HCT116 (cell line): ENCODE measurements around the gene LRP1. TPM values are rescaled to one million over a fixed set of nuclear protein-coding genes. Genes with fewer than 3 reads are reported as not detected.

ENCODE experiments used
- ATAC-seq: fragments of 200-7000 bp; cut with Tn5 transposase; 2 replicates; pipeline ENCODE4 v1.9.1; 2020; ENCODE audit warnings: mild to moderate bottlenecking, moderate library complexity
- BruUV-seq: library from RNA; stranded (reverse); fragments of 400-500 nt; replicated peaks from 2 replicates; lab custom pipeline; 2021; lab: Mats Ljungman, UMichigan
- CTCF ChIA-PET: fragments of 300-600 bp; sonication (Branson Sonifier 250); formaldehyde crosslinking; loops from one replicate; lab custom pipeline; 2021; ENCODE audit warnings: antibody characterized with exemption; lab: Charles Lee
- POLR2A ChIA-PET: fragments of 300-600, 350-600 bp; sonication (Branson Sonifier 250); formaldehyde crosslinking; loops from one replicate; lab custom pipeline; 2021; ENCODE audit warnings: antibody characterized with exemption; lab: Charles Lee
- RAD21 ChIA-PET, 2 experiments: fragments of 300-600 bp; sonication (Branson Sonifier 250); formaldehyde crosslinking; loops; one replicate each; lab custom pipeline; 2023; ENCODE audit warnings: low total read pairs in 2 of 2; ENCODE audit not compliant: uncharacterized antibody in 2 of 2, unreplicated experiment in 2 of 2, low non-redundant PET in 1 of 2; lab: Charles Lee
- DNase-seq: peaks from one replicate; pipeline ENCODE4 v3.0.0-alpha.2; 2010; ENCODE audit warnings: low read depth, low spot score
- H2AFZ ChIP-seq: fragments of 200-600 bp; shearing (Covaris generic), sonication (generic); 2 replicates; pipeline ENCODE4 v1.6.1; 2017; ENCODE audit warnings: low read depth, mixed run types, mixed read lengths, antibody characterized with exemption, low read length; ENCODE audit not compliant: poor library complexity, severe bottlenecking
- H3K27ac ChIP-seq: 2 replicates; pipeline ENCODE4 v1.5.1; 2012; ENCODE audit warnings: low read depth, low read length
- H3K27me3 ChIP-seq: fragments of 200-600 bp; sonication (generic); 2 replicates; pipeline ENCODE4 v1.6.1; 2016; ENCODE audit warnings: mixed run types, low read length, mixed read lengths; ENCODE audit not compliant: insufficient read depth
- H3K36me3 ChIP-seq, 2 experiments: fragments of 200-500 bp in 1 of 2; fragments of 200-600 bp in 1 of 2; sonication (Bioruptor generic) in 1 of 2; sonication (generic) in 1 of 2; 2 replicates each; pipeline versions ENCODE4 v1.5.1 to v1.6.1; 2014 to 2016; ENCODE audit warnings: low read length in 2 of 2, inconsistent platforms in 1 of 2, mixed read lengths in 1 of 2, mixed run types in 1 of 2; ENCODE audit not compliant: insufficient read depth in 2 of 2, control insufficient read depth in 1 of 2
- H3K4me1 ChIP-seq, 2 experiments: fragments of 200-600 bp in 1 of 2; sonication (generic) in 1 of 2; 2 replicates each; pipeline versions ENCODE4 v1.5.1 to v1.6.1; 2012 to 2017; ENCODE audit warnings: low read length in 2 of 2, inconsistent platforms in 1 of 2, mild to moderate bottlenecking in 1 of 2, mixed read lengths in 1 of 2, mixed run types in 1 of 2, moderate library complexity in 1 of 2; ENCODE audit not compliant: insufficient read depth in 2 of 2, control insufficient read depth in 1 of 2
- H3K4me2 ChIP-seq: fragments of 200-600 bp; sonication (generic); 2 replicates; pipeline ENCODE4 v1.6.1; 2017; ENCODE audit warnings: mixed run types, low read length, mixed read lengths
- H3K4me3 ChIP-seq, 2 experiments: fragments of 200-600 bp in 1 of 2; sonication (generic) in 1 of 2; replicated peaks in 1 of 2; 2 replicates each; pipeline ENCODE4 v1.5.1; 2011 to 2016; ENCODE audit warnings: low read length in 2 of 2, control low read depth in 1 of 2, low read depth in 1 of 2, mild to moderate bottlenecking in 1 of 2, mixed read lengths in 1 of 2, mixed run types in 1 of 2
- H3K79me2 ChIP-seq: fragments of 200-600 bp; sonication (generic); 2 replicates; pipeline ENCODE4 v1.6.1; 2017; ENCODE audit warnings: mild to moderate bottlenecking, mixed run types, low read length, moderate library complexity, mixed read lengths; ENCODE audit not compliant: insufficient read depth
- H3K9ac ChIP-seq: fragments of 200-600 bp; sonication (generic); 2 replicates; pipeline ENCODE4 v1.6.1; 2016; ENCODE audit warnings: low read length, mixed read lengths
- H3K9me2 ChIP-seq: fragments of 200-600 bp; sonication (generic), shearing (Covaris generic); 2 replicates; pipeline ENCODE4 v1.6.1; 2017; ENCODE audit warnings: mixed run types, mild to moderate bottlenecking, moderate library complexity; ENCODE audit not compliant: insufficient read depth
- H3K9me3 ChIP-seq, 2 experiments: fragments of 200-500 bp in 1 of 2; fragments of 200-600 bp in 1 of 2; sonication (Bioruptor generic) in 1 of 2; sonication (generic) in 1 of 2; 2 replicates each; pipeline ENCODE4 v1.6.1; 2014 to 2017; ENCODE audit warnings: low read length in 2 of 2, mixed read lengths in 2 of 2, inconsistent platforms in 1 of 2, low read depth in 1 of 2, mild to moderate bottlenecking in 1 of 2, mixed run types in 1 of 2, moderate library complexity in 1 of 2; ENCODE audit not compliant: control insufficient read depth in 1 of 2, insufficient read depth in 1 of 2
- H4K20me1 ChIP-seq: fragments of 200-600 bp; sonication (generic), shearing (Covaris generic); 2 replicates; pipeline ENCODE4 v1.6.1; 2017; ENCODE audit warnings: mixed run types, mild to moderate bottlenecking, moderate library complexity; ENCODE audit not compliant: insufficient read depth
- CBX3 ChIP-seq: IDR thresholded peaks from 2 replicates; pipeline ENCODE4 v1.6.1; 2012; ENCODE audit warnings: low read depth
- EGR1 ChIP-seq: IDR thresholded peaks from 2 replicates; pipeline ENCODE4 v1.6.1; 2012; ENCODE audit warnings: low read depth
- ELF1 ChIP-seq: IDR thresholded peaks from 2 replicates; pipeline ENCODE4 v1.6.1; 2012; ENCODE audit warnings: low read depth, borderline replicate concordance
- EZH2 ChIP-seq: fragments of 200-600 bp; sonication (generic); IDR thresholded peaks from 2 replicates; pipeline ENCODE4 v1.6.1; 2017; ENCODE audit warnings: antibody characterized with exemption, mixed run types
- FOSL1 ChIP-seq: IDR thresholded peaks from 2 replicates; pipeline ENCODE4 v1.6.1; 2012; ENCODE audit warnings: low read depth
- POLR2AphosphoS5 ChIP-seq: IDR thresholded peaks from 2 replicates; pipeline ENCODE4 v1.6.1; 2011; ENCODE audit warnings: mild to moderate bottlenecking, low read depth, low read length, moderate library complexity
- SRF ChIP-seq: IDR thresholded peaks from 2 replicates; pipeline ENCODE4 v1.6.1; 2012; ENCODE audit warnings: low read depth
- TCF7L2 ChIP-seq: IDR thresholded peaks from 2 replicates; pipeline ENCODE4 v1.7.0; 2011; ENCODE audit warnings: borderline replicate concordance, inconsistent platforms; ENCODE audit not compliant: insufficient read depth, insufficient read length; ENCODE audit errors: extremely low read depth
- ZFX ChIP-seq: fragments of 450-650 bp; IDR thresholded peaks from 2 replicates; pipeline ENCODE4 v1.6.1; 2017
- ZNF274 ChIP-seq: fragments of 200-500 bp; sonication (Bioruptor generic); IDR thresholded peaks from 2 replicates; pipeline ENCODE4 v1.6.1; 2014; ENCODE audit warnings: mild to moderate bottlenecking, low read depth, low read length, inconsistent platforms
- intact Hi-C: fragments of 100-400 bp; cut with micrococcal nuclease; formaldehyde crosslinking; loops from 2 replicates; pipeline ENCODE4 v1.10.0; 2022
- total RNA-seq: library from RNA; stranded (reverse); gene quantifications from one replicate; pipeline ENCODE4 v1.2.1, GENCODE V29; 2021; ENCODE audit not compliant: unreplicated experiment
- TF ChIP-seq, protein P1 (sequence below), 3 experiments: fragments of 200-600 bp in 1 of 3; sonication (generic) in 1 of 3; IDR thresholded peaks in 2 of 3; conservative IDR thresholded peaks in 1 of 3; 2 replicates each; pipeline ENCODE4 v1.5.1; 2012 to 2017; ENCODE audit warnings: low read depth in 2 of 3, low read length in 2 of 3, antibody characterized with exemption in 1 of 3, borderline replicate concordance in 1 of 3, control low read depth in 1 of 3, mild to moderate bottlenecking in 1 of 3, mixed read lengths in 1 of 3, mixed run types in 1 of 3, moderate library complexity in 1 of 3; ENCODE audit not compliant: insufficient read depth in 1 of 3

Gene LRP1
- total RNA-seq, 1 experiment from 2014 or later = 12.0 TPM

DNA sequence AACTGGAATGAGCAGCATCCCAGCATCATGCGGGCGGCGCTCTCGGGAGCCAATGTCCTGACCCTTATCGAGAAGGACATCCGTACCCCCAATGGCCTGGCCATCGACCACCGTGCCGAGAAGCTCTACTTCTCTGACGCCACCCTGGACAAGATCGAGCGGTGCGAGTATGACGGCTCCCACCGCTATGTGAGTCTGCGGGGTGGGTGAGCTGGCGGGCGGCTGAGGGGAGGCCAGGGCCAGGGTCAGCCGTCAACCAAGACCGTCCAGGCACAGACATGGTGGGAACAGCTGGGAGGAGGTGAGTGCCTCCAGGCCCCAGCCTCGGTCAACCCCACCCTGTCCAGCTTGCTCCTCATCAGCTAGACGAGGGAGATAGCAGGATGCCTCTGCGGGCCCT is 62.5 kb downstream of the LRP1 start:
- ATAC-seq = no peak
- no peak for TF ChIP-seq EZH2
- no peak for TF ChIP-seq TCF7L2
- TF ChIP-seq, protein P1, sequence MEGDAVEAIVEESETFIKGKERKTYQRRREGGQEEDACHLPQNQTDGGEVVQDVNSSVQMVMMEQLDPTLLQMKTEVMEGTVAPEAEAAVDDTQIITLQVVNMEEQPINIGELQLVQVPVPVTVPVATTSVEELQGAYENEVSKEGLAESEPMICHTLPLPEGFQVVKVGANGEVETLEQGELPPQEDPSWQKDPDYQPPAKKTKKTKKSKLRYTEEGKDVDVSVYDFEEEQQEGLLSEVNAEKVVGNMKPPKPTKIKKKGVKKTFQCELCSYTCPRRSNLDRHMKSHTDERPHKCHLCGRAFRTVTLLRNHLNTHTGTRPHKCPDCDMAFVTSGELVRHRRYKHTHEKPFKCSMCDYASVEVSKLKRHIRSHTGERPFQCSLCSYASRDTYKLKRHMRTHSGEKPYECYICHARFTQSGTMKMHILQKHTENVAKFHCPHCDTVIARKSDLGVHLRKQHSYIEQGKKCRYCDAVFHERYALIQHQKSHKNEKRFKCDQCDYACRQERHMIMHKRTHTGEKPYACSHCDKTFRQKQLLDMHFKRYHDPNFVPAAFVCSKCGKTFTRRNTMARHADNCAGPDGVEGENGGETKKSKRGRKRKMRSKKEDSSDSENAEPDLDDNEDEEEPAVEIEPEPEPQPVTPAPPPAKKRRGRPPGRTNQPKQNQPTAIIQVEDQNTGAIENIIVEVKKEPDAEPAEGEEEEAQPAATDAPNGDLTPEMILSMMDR (IDR thresholded peaks at IDR 0.05 in 2 of 3, conservative IDR thresholded peaks at IDR 0.05 in 1 of 3; ENCODE audit: borderline replicate concordance in 1 of 3, insufficient read depth in 1 of 3, low read depth in 2 of 3, low read length in 2 of 3) = no peak
- TF ChIP-seq ZFX = no peak
- TF ChIP-seq ZNF274 = no peak
- no peak for TF ChIP-seq CBX3
- TF ChIP-seq SRF = no peak
- TF ChIP-seq ELF1 = no peak
- no peak for TF ChIP-seq FOSL1
- Histone ChIP-seq H3K4me2 (no peak overlapping the region), H3K4me1 (no peaks in the 10 kb centered on the region), H3K36me3 (peaks cover 0 to 3% of the 10 kb centered on the region in 2 experiments; a peak in 1 of 4 replicates), H3K27ac (no peak overlapping the region), H3K79me2 (no peaks in the 10 kb centered on the region), H3K9ac (no peak overlapping the region), H3K27me3 (no peaks in the 10 kb centered on the region), H3K9me3 (no peaks in the 10 kb centered on the region), H2AFZ (no peak overlapping the region), H4K20me1 (no peaks in the 10 kb centered on the region), H3K9me2 (no peaks in the 10 kb centered on the region), H3K4me3 (no peak overlapping the region)
- RAD21 ChIA-PET = no interaction called here
- no TSS peak for BruUV-seq
- CTCF ChIA-PET = no interaction called here
- POLR2A ChIA-PET = no interaction called here
- DNase-seq = no peak
- intact Hi-C loops = no loop called here

DNA sequence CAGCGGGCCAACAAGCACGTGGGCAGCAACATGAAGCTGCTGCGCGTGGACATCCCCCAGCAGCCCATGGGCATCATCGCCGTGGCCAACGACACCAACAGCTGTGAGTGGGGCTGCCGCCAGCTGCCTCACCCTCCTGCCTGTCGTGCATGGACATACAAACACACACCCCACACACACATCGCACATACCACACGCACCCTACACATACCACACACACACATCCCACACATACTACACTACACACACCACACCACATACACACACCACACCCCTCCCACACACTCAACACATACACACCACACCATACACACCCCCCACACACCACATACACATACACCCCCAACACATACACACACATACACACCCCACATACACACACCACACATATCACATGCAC is 63.1 kb downstream of the LRP1 start:
- peaks cover 0 to 3% of the 10 kb centered on the region in 2 experiments; a peak in 1 of 4 replicates for H3K36me3 ChIP-seq
- DNase-seq = no peak
- CTCF ChIA-PET = no interaction called here

More for the DNA sequence above, 63.1 kb downstream of the LRP1 start:
- H3K4me1 ChIP-seq = no peaks in the 10 kb centered on the region
- H4K20me1 ChIP-seq = no peaks in the 10 kb centered on the region
- TF ChIP-seq EZH2 = no peak
- TF ChIP-seq POLR2AphosphoS5 = no peak
- TF ChIP-seq ZNF274 = no peak
- TF ChIP-seq ZFX = no peak
- no peak for TF ChIP-seq EGR1
- H3K4me2 ChIP-seq = no peak overlapping the region
- no peak overlapping the region for H3K4me3 ChIP-seq
- ChIA-PET POLR2A (no interaction called here), RAD21 (no interaction called here)
- no peaks in the 10 kb centered on the region for H3K27me3 ChIP-seq
- no peak overlapping the region for H2AFZ ChIP-seq
- no peak overlapping the region for H3K9ac ChIP-seq
- H3K79me2 ChIP-seq = no peaks in the 10 kb centered on the region
- H3K9me3 ChIP-seq = no peaks in the 10 kb centered on the region
- H3K27ac ChIP-seq = no peak overlapping the region
- no peak for ATAC-seq
- BruUV-seq = no TSS peak
- no peaks in the 10 kb centered on the region for H3K9me2 ChIP-seq
- intact Hi-C loops = no loop called here
